ENCODE data around the gene CYP8B1. TPM values are rescaled to one million over a fixed set of nuclear protein-coding genes. Genes with fewer than 3 reads are reported as not detected.

CYP8B1 gene
- polyA plus RNA-seq, 3 donors, result 0.01 TPM; not detected in 2

- Histone ChIP-seq H3K36me3 (replicated peaks in 1 of 2; ENCODE audit: control insufficient read depth in 1 of 2, insufficient read depth in 2 of 2, low read length in 2 of 2) (no peaks in the 10 kb centered on the region), H4K20me1 (ENCODE audit: insufficient read depth, low read length) (no peaks in the 10 kb centered on the region), H3K27ac (ENCODE audit: low read depth in 1 of 2, low read length in 2 of 2) (no peak overlapping the region), H3K79me2 (ENCODE audit: insufficient read depth, low read length) (no peaks in the 10 kb centered on the region), H2AFZ (ENCODE audit: insufficient read depth, low read depth, low read length, poor library complexity, severe bottlenecking) (no peak overlapping the region), H3K4me2 (replicated peaks; ENCODE audit: extremely low read depth, low read length, poor library complexity, severe bottlenecking) (no peak overlapping the region), H3K9ac (ENCODE audit: insufficient read depth, low read length, poor library complexity, severe bottlenecking) (no peak overlapping the region), H3K9me3 (replicated peaks in 1 of 2; ENCODE audit: control insufficient read depth in 1 of 2, insufficient read depth in 1 of 2, low read length in 2 of 2) (no peaks in the 10 kb centered on the region), H3K27me3 (ENCODE audit: control insufficient read depth in 2 of 2, insufficient read depth in 2 of 2, low read length in 2 of 2) (no peaks in the 10 kb centered on the region), H3K4me1 (ENCODE audit: control insufficient read depth in 1 of 2, insufficient read depth in 2 of 2, low read length in 2 of 2) (no peaks in the 10 kb centered on the region), H3K4me3 (replicated peaks in 1 of 3; ENCODE audit: low read depth in 2 of 3, low read length in 3 of 3) (no peak overlapping the region)
- no peaks in the 10 kb centered on the region for H3K36me3 Mint-ChIP-seq
- peaks cover 2% of the 10 kb centered on the region for H3K4me1 Mint-ChIP-seq
- no peak for DNase-seq
- intact Hi-C loops (cut with micrococcal nuclease), result no loop called here
- no peak for TF ChIP-seq CTCF (IDR thresholded peaks at IDR 0.05)
- no peak overlapping the region for H3K4me3 Mint-ChIP-seq
- H3K27ac Mint-ChIP-seq, result no peak overlapping the region
- WGBS (ENCODE audit: insufficient coverage), result 100% methylated on average over 1 of the region's 1 CpG
- H3K9me3 Mint-ChIP-seq, result peaks cover 0 to 3% (median 0%) of the 10 kb centered on the region in 7 donors
- H3K27me3 Mint-ChIP-seq (ENCODE audit: low read depth in 3 of 3), result peaks cover 0 to 9% (median 4%) of the 10 kb centered on the region in 3 donors
Observed at GRCh38 chr3:42892169-42892568, 16.5 kb upstream of the CYP8B1 start.

GRCh38 chr3:42891042-42891441 lies 15.4 kb upstream of the CYP8B1 start:
- no peaks in the 10 kb centered on the region for H3K27me3 ChIP-seq (ENCODE audit: control insufficient read depth in 2 of 2, insufficient read depth in 2 of 2, low read length in 2 of 2)
- no peak for DNase-seq
- H3K4me3 Mint-ChIP-seq, result no peak overlapping the region
- H3K79me2 ChIP-seq (ENCODE audit: insufficient read depth, low read length), result no peaks in the 10 kb centered on the region
- no peak for TF ChIP-seq CTCF (IDR thresholded peaks at IDR 0.05)
- WGBS (ENCODE audit: insufficient coverage), result no CpG with 5 or more reads among the region's 2 CpGs
- no peak overlapping the region for H3K4me2 ChIP-seq (replicated peaks; ENCODE audit: extremely low read depth, low read length, poor library complexity, severe bottlenecking)
- no peak overlapping the region for H3K9ac ChIP-seq (ENCODE audit: insufficient read depth, low read length, poor library complexity, severe bottlenecking)
- no peak overlapping the region for H3K4me3 ChIP-seq (replicated peaks in 1 of 3; ENCODE audit: low read depth in 2 of 3, low read length in 3 of 3)
- no peak overlapping the region for H3K27ac Mint-ChIP-seq
- H3K27ac ChIP-seq (ENCODE audit: low read depth in 1 of 2, low read length in 2 of 2), result no peak overlapping the region
- no peaks in the 10 kb centered on the region for H3K9me3 ChIP-seq (replicated peaks in 1 of 2; ENCODE audit: control insufficient read depth in 1 of 2, insufficient read depth in 1 of 2, low read length in 2 of 2)
- no peaks in the 10 kb centered on the region for H3K36me3 ChIP-seq (replicated peaks in 1 of 2; ENCODE audit: control insufficient read depth in 1 of 2, insufficient read depth in 2 of 2, low read length in 2 of 2)
- H2AFZ ChIP-seq (ENCODE audit: insufficient read depth, low read depth, low read length, poor library complexity, severe bottlenecking), result no peak overlapping the region
- H4K20me1 ChIP-seq (ENCODE audit: insufficient read depth, low read length), result no peaks in the 10 kb centered on the region
- H3K4me1 ChIP-seq (ENCODE audit: control insufficient read depth in 1 of 2, insufficient read depth in 2 of 2, low read length in 2 of 2), result no peaks in the 10 kb centered on the region
- H3K9me3 Mint-ChIP-seq, result peaks cover 0 to 3% (median 0%) of the 10 kb centered on the region in 7 donors
- H3K4me1 Mint-ChIP-seq, result peaks cover 2% of the 10 kb centered on the region
- intact Hi-C loops (cut with micrococcal nuclease), result no loop called here
- no peaks in the 10 kb centered on the region for H3K36me3 Mint-ChIP-seq
- H3K27me3 Mint-ChIP-seq (ENCODE audit: low read depth in 3 of 3), result peaks cover 3 to 12% (median 4%) of the 10 kb centered on the region in 3 donors
